Measurements from ENCODE around the gene SLC30A4. TPM values are rescaled to one million over a fixed set of nuclear protein-coding genes. Genes with fewer than 3 reads are reported as not detected.

SLC30A4 gene
- total RNA-seq, 4 donors from 2014 or later: 12.5 to 15.9 (median 13.6) TPM

- no peak for TF ChIP-seq POLR2A (IDR thresholded peaks at IDR 0.05)
- TF ChIP-seq, protein P1, sequence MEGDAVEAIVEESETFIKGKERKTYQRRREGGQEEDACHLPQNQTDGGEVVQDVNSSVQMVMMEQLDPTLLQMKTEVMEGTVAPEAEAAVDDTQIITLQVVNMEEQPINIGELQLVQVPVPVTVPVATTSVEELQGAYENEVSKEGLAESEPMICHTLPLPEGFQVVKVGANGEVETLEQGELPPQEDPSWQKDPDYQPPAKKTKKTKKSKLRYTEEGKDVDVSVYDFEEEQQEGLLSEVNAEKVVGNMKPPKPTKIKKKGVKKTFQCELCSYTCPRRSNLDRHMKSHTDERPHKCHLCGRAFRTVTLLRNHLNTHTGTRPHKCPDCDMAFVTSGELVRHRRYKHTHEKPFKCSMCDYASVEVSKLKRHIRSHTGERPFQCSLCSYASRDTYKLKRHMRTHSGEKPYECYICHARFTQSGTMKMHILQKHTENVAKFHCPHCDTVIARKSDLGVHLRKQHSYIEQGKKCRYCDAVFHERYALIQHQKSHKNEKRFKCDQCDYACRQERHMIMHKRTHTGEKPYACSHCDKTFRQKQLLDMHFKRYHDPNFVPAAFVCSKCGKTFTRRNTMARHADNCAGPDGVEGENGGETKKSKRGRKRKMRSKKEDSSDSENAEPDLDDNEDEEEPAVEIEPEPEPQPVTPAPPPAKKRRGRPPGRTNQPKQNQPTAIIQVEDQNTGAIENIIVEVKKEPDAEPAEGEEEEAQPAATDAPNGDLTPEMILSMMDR (IDR thresholded peaks at IDR 0.05): no peak
- Histone ChIP-seq H3K27me3 (no peaks in the 10 kb centered on the region), H3K9me3 (no peaks in the 10 kb centered on the region), H3K4me1 (no peaks in the 10 kb centered on the region), H3K27ac (no peak overlapping the region), H3K4me3 (replicated peaks in 1 of 3) (no peak overlapping the region), H3K36me3 (no peaks in the 10 kb centered on the region)
- intact Hi-C loops (cut with DNase I): no loop called here
- WGBS, 2 donors: 86 to 87% methylated on average over 3 of the region's 3 CpGs
- no peak for DNase-seq
Observed at GRCh38 chr15:45543051-45543450, 20.5 kb upstream of the SLC30A4 start.

DNA sequence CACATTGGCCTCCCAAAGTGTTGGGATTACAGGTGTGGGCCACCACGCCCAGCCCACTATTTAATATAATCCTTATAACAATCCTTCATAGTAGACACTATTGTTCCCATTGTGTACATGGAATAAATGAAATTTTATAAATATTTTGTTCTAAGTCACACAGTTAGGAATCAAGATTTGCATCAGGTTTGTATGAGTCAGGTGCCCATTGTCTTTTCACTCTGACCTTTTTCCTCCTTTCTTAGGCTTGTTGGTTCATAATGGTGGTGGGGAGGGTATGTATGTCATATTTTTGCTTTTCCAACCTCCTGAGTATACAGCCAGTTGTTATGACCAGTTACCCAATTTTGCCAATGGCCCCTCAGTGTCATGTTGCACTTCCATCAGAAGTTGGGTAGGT lies 18.0 kb upstream of the SLC30A4 start:
- no peak for DNase-seq
- Histone ChIP-seq H3K27me3 (no peaks in the 10 kb centered on the region), H3K4me3 (replicated peaks in 1 of 3) (no peak overlapping the region), H3K27ac (no peak overlapping the region), H3K9me3 (no peaks in the 10 kb centered on the region), H3K36me3 (no peaks in the 10 kb centered on the region), H3K4me1 (no peaks in the 10 kb centered on the region)
- intact Hi-C loops (cut with DNase I): no loop called here
- no peak for TF ChIP-seq POLR2A (IDR thresholded peaks at IDR 0.05)
- TF ChIP-seq, protein P1 (IDR thresholded peaks at IDR 0.05): no peak
- 88 to 96% methylated on average over 1 of the region's 1 CpG for WGBS, 2 donors

GRCh38 chr15:45539680-45540079 lies 17.1 kb upstream of the SLC30A4 start:
- no peaks in the 10 kb centered on the region for H3K27me3 ChIP-seq
- 97 to 98% methylated on average over 3 of the region's 3 CpGs for WGBS, 2 donors
- intact Hi-C loops (cut with DNase I): no loop called here
- no peaks in the 10 kb centered on the region for H3K4me1 ChIP-seq
- H3K4me3 ChIP-seq (replicated peaks in 1 of 3): no peak overlapping the region
- no peak overlapping the region for H3K27ac ChIP-seq
- DNase-seq: no peak
- H3K9me3 ChIP-seq: no peaks in the 10 kb centered on the region
- no peak for TF ChIP-seq POLR2A (IDR thresholded peaks at IDR 0.05)
- TF ChIP-seq, protein P1 (IDR thresholded peaks at IDR 0.05): no peak
- no peaks in the 10 kb centered on the region for H3K36me3 ChIP-seq

GRCh38 chr15:45536934-45537333 lies 14.4 kb upstream of the SLC30A4 start:
- no peaks in the 10 kb centered on the region for H3K4me1 ChIP-seq
- no peak for DNase-seq
- H3K9me3 ChIP-seq: no peaks in the 10 kb centered on the region
- H3K36me3 ChIP-seq: no peaks in the 10 kb centered on the region
- TF ChIP-seq, protein P1 (IDR thresholded peaks at IDR 0.05): no peak
- no peak for TF ChIP-seq POLR2A (IDR thresholded peaks at IDR 0.05)
- no peak overlapping the region for H3K27ac ChIP-seq
- no peaks in the 10 kb centered on the region for H3K27me3 ChIP-seq
- no peak overlapping the region for H3K4me3 ChIP-seq (replicated peaks in 1 of 3)
- intact Hi-C loops (cut with DNase I): no loop called here
- 63 to 78% methylated on average over 3 of the region's 3 CpGs for WGBS, 2 donors

GRCh38 chr15:45535486-45536042 lies 13.0 kb upstream of the SLC30A4 start:
- Histone ChIP-seq H3K27ac (no peak overlapping the region), H3K4me1 (no peaks in the 10 kb centered on the region), H3K36me3 (no peaks in the 10 kb centered on the region), H3K9me3 (no peaks in the 10 kb centered on the region), H3K4me3 (replicated peaks in 1 of 3) (no peak overlapping the region), H3K27me3 (no peaks in the 10 kb centered on the region)
- TF ChIP-seq POLR2A (IDR thresholded peaks at IDR 0.05): no peak
- TF ChIP-seq, protein P1 (IDR thresholded peaks at IDR 0.05): no peak
- DNase-seq: no peak
- WGBS, 2 donors: 96 to 100% methylated on average over 2 of the region's 2 CpGs
- intact Hi-C loops (cut with DNase I): no loop called here

Data from thyroid gland (tissue), 4 donors.